Dedifferentiated amniotic fluid mesenchymal stem cell (primary cell): ENCODE results near the gene RPS6KA2.

Experiments used
- DNase-seq: peaks from one replicate; pipeline ENCODE4 v3.0.0-alpha.2; 2016; ENCODE audit errors: extremely low spot score

RPS6KA2 gene

GRCh38 chr6:166656230-166657151, 29.4 kb upstream of the RPS6KA2 start:
- DNase-seq: no peak

- DNase-seq: no peak
Measured at GRCh38 chr6:166655713-166656229, 28.7 kb upstream of the RPS6KA2 start.

GRCh38 chr6:166655251-166655650, 28.2 kb upstream of the RPS6KA2 start:
- DNase-seq: no peak

GRCh38 chr6:166654573-166654972, 27.5 kb upstream of the RPS6KA2 start:
- DNase-seq: no peak

- no peak for DNase-seq
Measured at GRCh38 chr6:166653639-166653941, 26.5 kb upstream of the RPS6KA2 start.

GRCh38 chr6:166650824-166651807, 24.1 kb upstream of the RPS6KA2 start:
- no peak for DNase-seq

GRCh38 chr6:166650047-166650446, 23.0 kb upstream of the RPS6KA2 start:
- DNase-seq: no peak

GRCh38 chr6:166648846-166649245, 21.8 kb upstream of the RPS6KA2 start:
- no peak for DNase-seq

GRCh38 chr6:166647896-166648295, 20.8 kb upstream of the RPS6KA2 start:
- DNase-seq: no peak

- DNase-seq: no peak
Measured at GRCh38 chr6:166646716-166647115, 19.7 kb upstream of the RPS6KA2 start.

GRCh38 chr6:166645896-166646295, 18.8 kb upstream of the RPS6KA2 start:
- no peak for DNase-seq

- DNase-seq: no peak
Measured at GRCh38 chr6:166644681-166645080, 17.6 kb upstream of the RPS6KA2 start.

- DNase-seq: no peak
Measured at GRCh38 chr6:166643891-166644590, 17.0 kb upstream of the RPS6KA2 start.

- DNase-seq: no peak
Measured at GRCh38 chr6:166642646-166643045, 15.6 kb upstream of the RPS6KA2 start.

- DNase-seq: no peak
Measured at GRCh38 chr6:166640342-166641043, 13.4 kb upstream of the RPS6KA2 start.

GRCh38 chr6:166639921-166640320, 12.9 kb upstream of the RPS6KA2 start:
- no peak for DNase-seq

- no peak for DNase-seq
Measured at GRCh38 chr6:166638573-166638964, 11.5 kb upstream of the RPS6KA2 start.

- no peak for DNase-seq
Measured at GRCh38 chr6:166637812-166638572, 10.9 kb upstream of the RPS6KA2 start.

- no peak for DNase-seq
Measured at GRCh38 chr6:166636934-166637333, 9.9 kb upstream of the RPS6KA2 start.

GRCh38 chr6:166636191-166636933, 9.3 kb upstream of the RPS6KA2 start:
- DNase-seq: no peak
